GM10266 (cell line): ENCODE data around the gene CCNE1.
A peak's percentile ranks its signal among the peaks of the same experiment; 100 is the strongest.

Experiments
- DNase-seq: peaks from one replicate; pipeline ENCODE4 v3.0.0; 2012; ENCODE audit errors: extremely low spot score
- TF ChIP-seq, protein P1 (sequence below): IDR thresholded peaks from 2 replicates; pipeline ENCODE4 v1.5.1; 2012; ENCODE audit warnings: mild to moderate bottlenecking, low read depth; ENCODE audit not compliant: control insufficient read depth, insufficient read depth; ENCODE audit errors: missing control alignments

The CCNE1 gene

DNA sequence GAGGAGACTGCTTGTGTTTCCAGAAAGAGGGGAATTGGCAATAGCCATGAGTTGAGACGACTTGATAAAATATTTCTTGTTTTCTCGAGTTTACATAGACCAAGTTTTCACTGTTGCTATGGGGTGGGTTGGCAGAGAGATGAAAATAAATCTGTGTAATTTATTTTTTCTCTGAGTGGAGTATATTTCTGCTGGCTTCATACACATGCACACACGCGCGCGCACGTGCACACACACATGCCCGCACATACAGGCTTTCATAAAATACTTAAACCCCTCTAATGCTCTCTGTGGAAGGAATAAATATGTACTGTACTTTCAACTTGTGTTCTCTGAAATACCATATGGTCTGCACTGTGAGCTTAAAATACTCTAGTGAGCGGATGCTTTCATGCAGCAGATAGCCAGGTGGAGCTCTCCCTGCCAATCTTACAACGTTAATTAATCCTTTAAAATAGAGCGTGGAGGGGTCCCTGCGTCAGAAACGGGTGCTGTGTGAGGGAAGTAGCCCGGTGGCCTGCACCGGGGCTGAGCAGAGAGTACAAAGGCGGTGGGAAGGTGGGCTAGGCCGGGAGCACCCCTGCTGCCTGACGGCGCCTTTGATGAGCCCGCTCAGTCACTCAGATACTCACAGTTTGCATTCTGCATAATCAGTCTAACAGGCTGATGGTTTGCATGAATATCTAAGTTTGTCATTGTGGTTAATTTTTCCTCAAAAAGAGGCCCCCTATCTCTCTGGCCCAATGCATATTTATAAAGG, 44.1 kb downstream of the CCNE1 start:
- DNase-seq: no peak
- TF ChIP-seq, protein P1, sequence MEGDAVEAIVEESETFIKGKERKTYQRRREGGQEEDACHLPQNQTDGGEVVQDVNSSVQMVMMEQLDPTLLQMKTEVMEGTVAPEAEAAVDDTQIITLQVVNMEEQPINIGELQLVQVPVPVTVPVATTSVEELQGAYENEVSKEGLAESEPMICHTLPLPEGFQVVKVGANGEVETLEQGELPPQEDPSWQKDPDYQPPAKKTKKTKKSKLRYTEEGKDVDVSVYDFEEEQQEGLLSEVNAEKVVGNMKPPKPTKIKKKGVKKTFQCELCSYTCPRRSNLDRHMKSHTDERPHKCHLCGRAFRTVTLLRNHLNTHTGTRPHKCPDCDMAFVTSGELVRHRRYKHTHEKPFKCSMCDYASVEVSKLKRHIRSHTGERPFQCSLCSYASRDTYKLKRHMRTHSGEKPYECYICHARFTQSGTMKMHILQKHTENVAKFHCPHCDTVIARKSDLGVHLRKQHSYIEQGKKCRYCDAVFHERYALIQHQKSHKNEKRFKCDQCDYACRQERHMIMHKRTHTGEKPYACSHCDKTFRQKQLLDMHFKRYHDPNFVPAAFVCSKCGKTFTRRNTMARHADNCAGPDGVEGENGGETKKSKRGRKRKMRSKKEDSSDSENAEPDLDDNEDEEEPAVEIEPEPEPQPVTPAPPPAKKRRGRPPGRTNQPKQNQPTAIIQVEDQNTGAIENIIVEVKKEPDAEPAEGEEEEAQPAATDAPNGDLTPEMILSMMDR: no peak

DNA sequence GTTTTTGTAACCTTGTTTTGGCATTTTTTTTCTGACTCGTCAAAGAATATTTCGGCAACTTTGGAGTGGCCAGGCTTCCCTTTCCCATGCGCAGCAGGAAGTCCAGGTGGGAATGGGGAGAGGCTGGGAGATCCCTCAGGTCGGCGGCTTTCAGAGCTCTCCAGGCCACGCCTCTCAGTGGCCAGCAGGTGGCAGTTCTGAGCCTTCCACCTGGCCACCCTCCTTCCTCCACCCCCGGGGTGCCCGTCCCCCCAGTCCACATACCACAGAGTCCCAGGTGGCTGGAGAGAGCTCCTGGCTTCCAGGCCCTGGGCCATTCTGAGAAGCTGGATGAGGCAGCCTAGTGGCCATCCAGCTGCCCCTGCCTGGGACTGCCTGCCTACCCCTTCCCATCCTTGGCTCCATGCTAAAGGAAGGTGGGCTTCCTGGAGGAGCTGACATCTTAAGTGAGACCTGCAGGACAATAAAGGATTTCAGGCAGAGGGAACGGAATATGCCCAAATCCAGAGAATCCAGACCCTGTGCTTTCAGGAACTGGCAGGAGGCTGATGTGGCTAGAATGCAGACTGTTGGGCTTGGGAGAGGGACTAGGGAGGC, 46.3 kb downstream of the CCNE1 start:
- TF ChIP-seq, protein P1: peak; percentile 71
- DNase-seq: peak; percentile 54

DNA sequence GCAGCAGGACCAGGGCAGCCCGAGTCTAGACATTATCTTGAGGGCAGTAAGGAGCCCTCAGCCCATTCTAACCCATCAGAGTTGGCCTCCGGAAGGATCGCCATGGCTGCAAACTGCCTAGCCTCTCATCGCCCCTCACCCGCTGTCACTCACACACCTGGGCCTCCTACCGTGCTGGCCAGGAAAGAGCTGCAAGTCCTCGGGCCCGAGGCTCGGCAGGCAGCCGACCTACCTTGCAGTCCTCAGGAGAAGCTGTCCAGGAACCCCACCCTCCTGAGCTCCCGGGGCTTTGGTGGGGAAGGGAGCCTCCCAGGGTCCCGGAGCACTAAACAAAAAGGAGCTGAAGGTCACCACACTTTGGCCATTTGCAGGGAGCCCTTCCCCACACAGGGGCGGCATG, 46.8 kb downstream of the CCNE1 start:
- no peak for DNase-seq
- TF ChIP-seq, protein P1: no peak

DNA sequence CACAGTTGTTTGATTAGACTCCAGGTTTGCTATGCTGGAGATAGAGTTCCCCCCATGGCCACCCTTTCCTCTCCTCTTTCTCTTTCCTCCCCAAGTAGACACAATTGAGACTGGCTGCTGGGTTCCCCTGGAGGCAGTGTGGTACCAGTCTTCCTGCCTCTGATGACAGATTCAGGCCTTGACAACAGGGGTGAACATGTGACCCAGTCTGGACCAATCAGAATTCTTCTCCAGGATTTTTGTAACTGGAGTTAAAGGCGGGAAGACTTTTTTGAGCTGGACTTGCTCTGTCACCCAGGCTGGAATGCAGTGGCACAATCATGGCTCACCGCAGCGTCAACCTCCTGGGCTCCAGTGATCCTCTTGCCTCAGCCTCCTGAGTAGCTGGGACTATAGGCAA, 48.7 kb downstream of the CCNE1 start:
- DNase-seq: no peak
- TF ChIP-seq, protein P1: no peak

DNA sequence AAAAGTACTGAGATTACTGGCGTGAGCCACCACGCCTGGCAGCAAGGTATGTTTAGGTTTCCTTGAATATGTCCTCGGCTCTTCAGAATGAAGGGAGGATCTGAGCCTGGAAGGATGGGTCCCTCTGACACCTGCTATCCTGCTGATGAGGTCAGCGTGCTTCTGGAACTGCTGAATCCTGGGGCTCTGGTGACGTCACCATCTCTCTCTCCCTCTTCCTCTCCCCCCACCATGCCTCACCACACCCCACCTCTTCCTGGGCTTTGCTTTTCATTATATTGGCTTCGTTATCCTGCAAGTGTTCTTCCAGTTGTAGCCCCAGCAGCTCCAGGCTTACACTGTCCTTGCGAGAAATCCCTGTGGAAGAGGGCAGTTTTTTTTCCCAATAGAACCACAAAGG, 49.8 kb downstream of the CCNE1 start:
- TF ChIP-seq, protein P1: no peak
- DNase-seq: no peak

DNA sequence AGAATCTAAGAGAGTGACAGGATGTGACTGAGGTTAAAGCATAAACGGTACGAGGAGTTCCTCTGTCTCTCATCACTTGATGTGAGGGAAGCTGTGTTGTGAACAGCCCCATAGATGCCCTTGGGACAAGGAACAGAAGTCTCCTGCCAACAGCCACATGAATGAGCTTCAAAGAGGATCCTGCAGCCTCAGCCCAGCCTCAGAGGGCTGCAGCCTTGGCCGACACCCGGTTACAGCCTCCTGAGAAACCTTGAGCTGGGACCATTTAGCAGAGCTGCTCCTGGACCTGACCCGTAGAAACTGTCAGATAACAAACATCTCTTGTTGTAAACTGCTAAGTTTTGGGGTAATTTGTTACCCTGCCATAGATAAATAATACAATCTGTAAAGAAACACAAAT, 54.2 kb downstream of the CCNE1 start:
- no peak for DNase-seq

More for the DNA sequence above, 54.2 kb downstream of the CCNE1 start:
- TF ChIP-seq, protein P1: no peak
